ENCODE results near the gene MRPS15.

DNA sequence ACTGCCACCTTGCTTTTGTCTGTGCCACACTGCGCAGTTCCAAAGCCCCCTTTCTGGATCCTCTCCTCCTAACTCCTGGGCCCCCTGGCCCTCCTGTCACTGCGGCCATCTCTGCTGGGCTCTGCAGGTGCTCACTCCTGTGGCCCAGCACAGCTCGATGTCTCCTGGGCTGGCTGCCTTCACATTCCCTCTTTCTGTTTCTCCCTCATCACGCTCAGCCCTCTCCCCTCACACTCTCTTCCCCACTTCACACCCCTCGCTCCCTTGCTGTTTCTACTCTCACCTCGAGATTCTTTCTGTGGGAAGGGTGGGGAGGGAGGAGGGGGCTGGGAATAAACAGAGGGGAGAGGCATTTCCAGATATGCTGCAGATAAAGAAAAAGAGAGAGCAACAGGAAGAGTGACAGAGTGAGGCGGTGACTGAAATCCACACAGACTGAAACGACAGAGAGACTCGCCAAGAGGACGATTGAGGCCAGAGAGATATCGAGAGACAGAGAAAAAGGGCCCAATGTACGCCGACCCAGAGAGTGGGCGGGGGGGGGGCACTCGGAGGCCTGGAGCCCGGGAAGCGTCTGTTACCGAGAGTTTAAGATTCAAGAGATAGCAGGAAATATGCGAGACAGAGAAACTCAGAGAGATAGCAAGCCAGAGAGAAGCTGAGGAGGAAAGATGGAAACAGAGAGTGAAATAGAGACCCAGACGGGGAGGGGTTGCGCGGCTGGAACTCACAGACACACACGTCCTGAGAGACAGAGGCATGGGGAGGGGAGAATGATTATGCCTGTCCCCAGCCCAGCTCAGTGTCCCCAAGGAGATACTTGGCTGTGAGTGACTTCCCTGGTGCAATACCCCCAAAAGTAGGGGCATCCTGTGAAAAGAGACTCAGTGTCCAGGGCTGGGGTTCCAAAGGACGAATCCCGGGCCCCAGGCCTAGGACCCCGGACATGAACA lies 17.9 kb upstream of the MRPS15 start:
- TF ChIP-seq, protein P1, sequence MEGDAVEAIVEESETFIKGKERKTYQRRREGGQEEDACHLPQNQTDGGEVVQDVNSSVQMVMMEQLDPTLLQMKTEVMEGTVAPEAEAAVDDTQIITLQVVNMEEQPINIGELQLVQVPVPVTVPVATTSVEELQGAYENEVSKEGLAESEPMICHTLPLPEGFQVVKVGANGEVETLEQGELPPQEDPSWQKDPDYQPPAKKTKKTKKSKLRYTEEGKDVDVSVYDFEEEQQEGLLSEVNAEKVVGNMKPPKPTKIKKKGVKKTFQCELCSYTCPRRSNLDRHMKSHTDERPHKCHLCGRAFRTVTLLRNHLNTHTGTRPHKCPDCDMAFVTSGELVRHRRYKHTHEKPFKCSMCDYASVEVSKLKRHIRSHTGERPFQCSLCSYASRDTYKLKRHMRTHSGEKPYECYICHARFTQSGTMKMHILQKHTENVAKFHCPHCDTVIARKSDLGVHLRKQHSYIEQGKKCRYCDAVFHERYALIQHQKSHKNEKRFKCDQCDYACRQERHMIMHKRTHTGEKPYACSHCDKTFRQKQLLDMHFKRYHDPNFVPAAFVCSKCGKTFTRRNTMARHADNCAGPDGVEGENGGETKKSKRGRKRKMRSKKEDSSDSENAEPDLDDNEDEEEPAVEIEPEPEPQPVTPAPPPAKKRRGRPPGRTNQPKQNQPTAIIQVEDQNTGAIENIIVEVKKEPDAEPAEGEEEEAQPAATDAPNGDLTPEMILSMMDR (IDR thresholded peaks at IDR 0.05; ENCODE audit: insufficient read depth, low read depth, low read length) = no peak
- TF ChIP-seq EZH2 (IDR thresholded peaks at IDR 0.05; ENCODE audit: insufficient read depth, low read length) = no peak
